Keratinocyte (primary cell): Measurements from ENCODE around the gene COL8A1.

Experiments
- EZH2 ChIP-seq: IDR thresholded peaks from one replicate; pipeline ENCODE4 v1.6.1; 2012; ENCODE audit warnings: inconsistent platforms, mild to moderate bottlenecking, low read length, moderate library complexity
- TF ChIP-seq, protein P1 (sequence below), 3 experiments: IDR thresholded peaks in 1 of 3; conservative IDR thresholded peaks in 1 of 3; optimal IDR thresholded peaks in 1 of 3; 2 replicates in 2 of 3; 3 replicates in 1 of 3; pipeline versions ENCODE3 to v1.5.1; 2011; ENCODE audit warnings: low read length in 3 of 3, mild to moderate bottlenecking in 3 of 3, moderate library complexity in 2 of 3, control low read depth in 1 of 3, inconsistent platforms in 1 of 3; ENCODE audit not compliant: insufficient read depth in 2 of 3; ENCODE audit errors: extremely low read depth in 1 of 3

GRCh38 chr3:99843590-99844258, 205.3 kb downstream of the COL8A1 start:
- TF ChIP-seq, protein P1, sequence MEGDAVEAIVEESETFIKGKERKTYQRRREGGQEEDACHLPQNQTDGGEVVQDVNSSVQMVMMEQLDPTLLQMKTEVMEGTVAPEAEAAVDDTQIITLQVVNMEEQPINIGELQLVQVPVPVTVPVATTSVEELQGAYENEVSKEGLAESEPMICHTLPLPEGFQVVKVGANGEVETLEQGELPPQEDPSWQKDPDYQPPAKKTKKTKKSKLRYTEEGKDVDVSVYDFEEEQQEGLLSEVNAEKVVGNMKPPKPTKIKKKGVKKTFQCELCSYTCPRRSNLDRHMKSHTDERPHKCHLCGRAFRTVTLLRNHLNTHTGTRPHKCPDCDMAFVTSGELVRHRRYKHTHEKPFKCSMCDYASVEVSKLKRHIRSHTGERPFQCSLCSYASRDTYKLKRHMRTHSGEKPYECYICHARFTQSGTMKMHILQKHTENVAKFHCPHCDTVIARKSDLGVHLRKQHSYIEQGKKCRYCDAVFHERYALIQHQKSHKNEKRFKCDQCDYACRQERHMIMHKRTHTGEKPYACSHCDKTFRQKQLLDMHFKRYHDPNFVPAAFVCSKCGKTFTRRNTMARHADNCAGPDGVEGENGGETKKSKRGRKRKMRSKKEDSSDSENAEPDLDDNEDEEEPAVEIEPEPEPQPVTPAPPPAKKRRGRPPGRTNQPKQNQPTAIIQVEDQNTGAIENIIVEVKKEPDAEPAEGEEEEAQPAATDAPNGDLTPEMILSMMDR (optimal IDR thresholded peaks at IDR 0.05 in 1 of 3, IDR thresholded peaks at IDR 0.05 in 1 of 3, conservative IDR thresholded peaks at IDR 0.05 in 1 of 3; ENCODE audit: extremely low read depth in 1 of 3, insufficient read depth in 2 of 3, low read length in 3 of 3) = no peak
- no peak for TF ChIP-seq EZH2
